ENCODE data around the gene EBI3. TPM values are rescaled to one million over a fixed set of nuclear protein-coding genes. Genes with fewer than 3 reads are reported as not detected.

EBI3 gene
- total RNA-seq, 6 experiments from 2014 or later, result 0.17 to 0.61 (median 0.37) TPM

- peak overlapping the region; percentile 62 for H3K27ac Mint-ChIP-seq
Observed at GRCh38 chr19:4208385-4209094, 20.8 kb upstream of the EBI3 start.

GRCh38 chr19:4210166-4210731 is 19.1 kb upstream of the EBI3 start:
- DNase-seq, result no peak
- H3K4me3 Mint-ChIP-seq, result no peak overlapping the region
- H3K27me3 Mint-ChIP-seq (ENCODE audit: insufficient read depth), result peaks cover 13% of the 10 kb centered on the region
- TF ChIP-seq CTCF (IDR thresholded peaks at IDR 0.05), result no peak
- no peaks in the 10 kb centered on the region for H3K9me3 Mint-ChIP-seq
- no peak overlapping the region for H3K27ac Mint-ChIP-seq
- H3K4me1 Mint-ChIP-seq (ENCODE audit: low read depth), result peaks cover 8% of the 10 kb centered on the region
- H3K36me3 Mint-ChIP-seq (ENCODE audit: low read depth), result no peaks in the 10 kb centered on the region

More at GRCh38 chr19:4208385-4209094, 20.8 kb upstream of the EBI3 start:
- peak; percentile 78 for TF ChIP-seq CTCF (IDR thresholded peaks at IDR 0.05)
- no peak overlapping the region for H3K4me3 Mint-ChIP-seq
- H3K9me3 Mint-ChIP-seq, result no peaks in the 10 kb centered on the region
- peaks cover 9% of the 10 kb centered on the region for H3K27me3 Mint-ChIP-seq (ENCODE audit: insufficient read depth)
- DNase-seq, result peak; percentile 48
- peaks cover 15% of the 10 kb centered on the region for H3K4me1 Mint-ChIP-seq (ENCODE audit: low read depth)
- no peaks in the 10 kb centered on the region for H3K36me3 Mint-ChIP-seq (ENCODE audit: low read depth)

- Mint-ChIP-seq H3K9me3 (peaks cover 6% of the 10 kb centered on the region; the same call in 1 of the 2 replicates), H3K27ac (no peak overlapping the region), H3K4me1 (ENCODE audit: low read depth) (peaks cover 6% of the 10 kb centered on the region), H3K36me3 (ENCODE audit: low read depth) (peaks cover 5% of the 10 kb centered on the region; the same call in 1 of the 2 replicates), H3K27me3 (ENCODE audit: insufficient read depth) (peaks cover 11% of the 10 kb centered on the region), H3K4me3 (no peak overlapping the region)
- DNase-seq, result no peak
- no peak for TF ChIP-seq CTCF (IDR thresholded peaks at IDR 0.05)
Observed at GRCh38 chr19:4213116-4213515, 16.2 kb upstream of the EBI3 start.

DNA sequence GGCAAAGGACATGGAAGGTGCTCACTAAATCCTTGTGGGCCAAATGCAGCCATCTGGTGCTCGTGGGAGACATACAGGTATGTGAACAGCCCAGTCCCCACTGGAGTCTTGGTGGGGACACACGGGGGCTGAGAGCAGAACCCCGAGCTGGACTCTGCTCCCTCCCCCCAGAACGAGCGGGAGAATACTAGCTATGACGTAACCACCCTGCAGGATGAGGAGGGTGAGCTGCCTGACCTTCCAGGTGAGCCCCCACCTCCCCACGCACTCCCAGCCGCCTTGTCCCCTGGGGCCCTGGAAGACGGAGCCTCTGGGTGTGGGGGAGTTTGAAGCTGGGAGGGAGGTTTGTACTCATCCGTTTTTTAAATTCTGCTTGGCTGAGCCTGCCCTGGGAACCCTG is 13.5 kb upstream of the EBI3 start:
- peaks cover 6% of the 10 kb centered on the region; the same call in 1 of the 2 replicates for H3K9me3 Mint-ChIP-seq
- H3K27me3 Mint-ChIP-seq (ENCODE audit: insufficient read depth), result peaks cover 11% of the 10 kb centered on the region
- peaks cover 5% of the 10 kb centered on the region; the same call in 1 of the 2 replicates for H3K36me3 Mint-ChIP-seq (ENCODE audit: low read depth)
- no peaks in the 10 kb centered on the region; the same call in 1 of the 2 replicates for H3K4me1 Mint-ChIP-seq (ENCODE audit: low read depth)
- no peak overlapping the region for H3K4me3 Mint-ChIP-seq
- H3K27ac Mint-ChIP-seq, result no peak overlapping the region
- TF ChIP-seq CTCF (IDR thresholded peaks at IDR 0.05), result no peak
- no peak for DNase-seq

DNA sequence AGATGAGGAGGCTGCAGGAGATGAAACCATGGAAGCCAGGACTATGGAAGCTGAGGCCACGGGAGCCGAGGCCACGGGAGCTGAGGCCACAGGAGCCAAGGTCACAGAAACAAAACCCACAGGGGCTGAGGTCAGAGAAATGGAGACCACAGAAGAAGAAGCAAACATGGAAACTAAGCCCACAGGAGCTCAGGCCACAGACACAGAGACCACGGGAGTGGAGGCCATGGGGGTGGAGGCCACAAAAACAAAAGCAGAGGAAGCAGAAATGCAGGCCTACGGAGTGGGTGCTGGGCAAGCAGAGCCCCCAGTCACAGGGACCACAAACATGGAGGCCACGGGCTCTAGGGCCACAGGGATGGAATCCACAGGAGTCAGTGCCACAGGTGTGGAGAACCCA is 12.5 kb upstream of the EBI3 start:
- Mint-ChIP-seq H3K27ac (no peak overlapping the region), H3K27me3 (ENCODE audit: insufficient read depth) (peaks cover 11% of the 10 kb centered on the region), H3K36me3 (ENCODE audit: low read depth) (peaks cover 5% of the 10 kb centered on the region; the same call in 1 of the 2 replicates), H3K9me3 (peaks cover 6% of the 10 kb centered on the region; the same call in 1 of the 2 replicates), H3K4me1 (ENCODE audit: low read depth) (no peaks in the 10 kb centered on the region; the same call in 1 of the 2 replicates), H3K4me3 (no peak overlapping the region)
- TF ChIP-seq CTCF (IDR thresholded peaks at IDR 0.05), result no peak
- no peak for DNase-seq
